Endothelial cell of umbilical vein (primary cell): ENCODE measurements around the gene QPCT. TPM values are rescaled to one million over a fixed set of nuclear protein-coding genes. Genes with fewer than 3 reads are reported as not detected.

Experiments used
- BruUV-seq: library from RNA; stranded (reverse); fragments of 400-500 nt; replicated peaks from 2 replicates; lab custom pipeline; 2021; lab: Mats Ljungman, UMichigan
- CTCF ChIA-PET: fragments of 300-600, 350-600 bp; sonication (Branson Sonifier 250); formaldehyde crosslinking; loops from one replicate; lab custom pipeline; 2021; ENCODE audit warnings: antibody characterized with exemption, inconsistent platforms; lab: Charles Lee
- POLR2A ChIA-PET: fragments of 300-600, 350-600 bp; sonication (Branson Sonifier 250); formaldehyde crosslinking; loops from one replicate; lab custom pipeline; 2021; ENCODE audit warnings: antibody characterized with exemption, inconsistent platforms; lab: Charles Lee
- DNase-seq: peaks from one replicate; pipeline ENCODE4 v3.0.0-alpha.2; 2011; ENCODE audit warnings: low read depth, low spot score
- FAIRE-seq: peaks from 2 replicates; lab custom pipeline; 2011; peaks lifted over from hg19 to GRCh38; lab: Jason Lieb, UNC
- H2AFZ ChIP-seq: 2 replicates; pipeline ENCODE4 v1.6.0; 2012; ENCODE audit warnings: low read depth, low read length, control low read depth, inconsistent platforms
- H3K27ac ChIP-seq: 2 replicates; pipeline ENCODE4 v1.5.1; 2011; ENCODE audit warnings: low read depth, mild to moderate bottlenecking, control low read depth, low read length, moderate library complexity; ENCODE audit not compliant: insufficient read depth
- H3K27me3 ChIP-seq, 2 experiments: 2 replicates each; pipeline versions ENCODE4 v1.6.0 to v1.6.1; 2011; ENCODE audit warnings: low read length in 2 of 2, mixed read lengths in 1 of 2; ENCODE audit not compliant: control insufficient read depth in 2 of 2, insufficient read depth in 2 of 2
- H3K36me3 ChIP-seq, 2 experiments: 2 replicates in 1 of 2; 3 replicates in 1 of 2; pipeline ENCODE4 v1.5.1; 2011; ENCODE audit warnings: low read length in 2 of 2, mild to moderate bottlenecking in 1 of 2, moderate library complexity in 1 of 2; ENCODE audit not compliant: control insufficient read depth in 2 of 2, insufficient read depth in 2 of 2; ENCODE audit errors: extremely low read depth in 1 of 2
- H3K4me1 ChIP-seq: 3 replicates; pipeline ENCODE4 v1.5.1; 2011; ENCODE audit warnings: mild to moderate bottlenecking, low read length; ENCODE audit not compliant: control insufficient read depth, insufficient read depth; ENCODE audit errors: extremely low read depth
- H3K4me2 ChIP-seq: 2 replicates; pipeline ENCODE4 v1.6.1; 2011; ENCODE audit warnings: low read length, control low read depth, mixed read lengths; ENCODE audit not compliant: insufficient read depth
- H3K4me3 ChIP-seq, 3 experiments: fragments of 200-600 bp in 1 of 3; sonication (generic), shearing (Covaris generic) in 1 of 3; replicated peaks in 1 of 3; 2 replicates each; pipeline ENCODE4 v1.5.1; 2011 to 2016; ENCODE audit warnings: control low read depth in 3 of 3, low read length in 3 of 3, mild to moderate bottlenecking in 2 of 3, inconsistent platforms in 1 of 3, low read depth in 1 of 3, moderate library complexity in 1 of 3; ENCODE audit not compliant: insufficient read depth in 1 of 3
- H3K79me2 ChIP-seq: 2 replicates; pipeline ENCODE4 v1.6.0; 2012; ENCODE audit warnings: low read length, inconsistent platforms; ENCODE audit not compliant: control insufficient read depth, insufficient read depth
- H3K9ac ChIP-seq: replicated peaks from 2 replicates; pipeline ENCODE3; 2011; ENCODE audit warnings: low read length, control low read depth; ENCODE audit not compliant: insufficient read depth; ENCODE audit errors: extremely low read depth
- H3K9me1 ChIP-seq: replicated peaks from 3 replicates; pipeline ENCODE4 v1.6.0; 2011; ENCODE audit warnings: mild to moderate bottlenecking, low read length; ENCODE audit not compliant: control insufficient read depth, insufficient read depth; ENCODE audit errors: extremely low read depth
- H3K9me3 ChIP-seq: replicated peaks from 2 replicates; pipeline ENCODE4 v1.5.1; 2012; ENCODE audit warnings: low read length, inconsistent platforms; ENCODE audit not compliant: control insufficient read depth, insufficient read depth
- H4K20me1 ChIP-seq: replicated peaks from 2 replicates; pipeline ENCODE3; 2011; ENCODE audit warnings: mild to moderate bottlenecking, low read length; ENCODE audit not compliant: control insufficient read depth, insufficient read depth; ENCODE audit errors: extremely low read depth
- EZH2 ChIP-seq: IDR thresholded peaks from 2 replicates; pipeline ENCODE4 v1.6.1; 2012; ENCODE audit warnings: borderline replicate concordance, low read depth, mild to moderate bottlenecking, moderate library complexity, low read length, inconsistent platforms; ENCODE audit not compliant: severe bottlenecking
- FOS ChIP-seq: IDR thresholded peaks from 2 replicates; pipeline ENCODE4 v1.6.1; 2011; ENCODE audit warnings: mild to moderate bottlenecking, low read length, moderate library complexity, borderline replicate concordance; ENCODE audit not compliant: insufficient read depth
- GATA2 ChIP-seq: IDR thresholded peaks from 2 replicates; pipeline ENCODE4 v1.7.0; 2011; ENCODE audit warnings: low read depth, mild to moderate bottlenecking, moderate library complexity, mixed read lengths, low read length; ENCODE audit not compliant: insufficient read length, insufficient read depth
- JUN ChIP-seq: IDR thresholded peaks from 2 replicates; pipeline ENCODE4 v1.6.1; 2011; ENCODE audit warnings: borderline replicate concordance, low read depth; ENCODE audit not compliant: insufficient read length, insufficient read depth
- MAX ChIP-seq: IDR thresholded peaks from 2 replicates; pipeline ENCODE4 v1.6.1; 2011; ENCODE audit not compliant: insufficient read depth, insufficient read length
- POLR2A ChIP-seq: IDR thresholded peaks from 2 replicates; pipeline ENCODE4 v1.6.1; 2012; ENCODE audit warnings: low read depth, mild to moderate bottlenecking, control low read depth, low read length
- dilution Hi-C: fragments of 300-500 bp; cut with MboI; formaldehyde crosslinking; loops from one replicate; pipeline ENCODE4 v1.15.0; 2019; ENCODE audit warnings: low sequenced_read_pairs; ENCODE audit not compliant: extremely low pct_ligation_motif_present
- intact Hi-C: fragments of 100-400 bp; cut with micrococcal nuclease; formaldehyde crosslinking; loops from one replicate; pipeline ENCODE4 v1.10.0; 2022
- polyA plus RNA-seq, 4 experiments: library from polyadenylated mRNA; depleted of rRNA in 3 of 4; stranded (reverse) in 3 of 4; unstranded in 1 of 4; fragments of >200 nt; gene quantifications; 2 replicates each; pipeline versions ENCODE4 v1.2.1 to v1.2.3, GENCODE V29; 2011 to 2012; ENCODE audit warnings: missing spikeins in 1 of 4
- total RNA-seq: library from RNA; stranded (reverse); gene quantifications from 2 replicates; pipeline ENCODE4 v1.2.3, GENCODE V29; 2021
- TF ChIP-seq, protein P1 (sequence below), 2 donors: IDR thresholded peaks; 1 replicate in 1 of 2; 2 replicates in 1 of 2; pipeline ENCODE4 v1.5.1; 2011; ENCODE audit warnings: low read length in 2 of 2, mild to moderate bottlenecking in 2 of 2, moderate library complexity in 2 of 2, control low read depth in 1 of 2, inconsistent platforms in 1 of 2, low read depth in 1 of 2; ENCODE audit not compliant: insufficient read depth in 1 of 2; ENCODE audit errors: extremely low read depth in 1 of 2

QPCT gene
- total and polyA plus RNA-seq, 2 donors (not counting 3 experiments of a cell fraction or from before 2014, with no cell fraction given) = 12.8 to 17.2 TPM

DNA sequence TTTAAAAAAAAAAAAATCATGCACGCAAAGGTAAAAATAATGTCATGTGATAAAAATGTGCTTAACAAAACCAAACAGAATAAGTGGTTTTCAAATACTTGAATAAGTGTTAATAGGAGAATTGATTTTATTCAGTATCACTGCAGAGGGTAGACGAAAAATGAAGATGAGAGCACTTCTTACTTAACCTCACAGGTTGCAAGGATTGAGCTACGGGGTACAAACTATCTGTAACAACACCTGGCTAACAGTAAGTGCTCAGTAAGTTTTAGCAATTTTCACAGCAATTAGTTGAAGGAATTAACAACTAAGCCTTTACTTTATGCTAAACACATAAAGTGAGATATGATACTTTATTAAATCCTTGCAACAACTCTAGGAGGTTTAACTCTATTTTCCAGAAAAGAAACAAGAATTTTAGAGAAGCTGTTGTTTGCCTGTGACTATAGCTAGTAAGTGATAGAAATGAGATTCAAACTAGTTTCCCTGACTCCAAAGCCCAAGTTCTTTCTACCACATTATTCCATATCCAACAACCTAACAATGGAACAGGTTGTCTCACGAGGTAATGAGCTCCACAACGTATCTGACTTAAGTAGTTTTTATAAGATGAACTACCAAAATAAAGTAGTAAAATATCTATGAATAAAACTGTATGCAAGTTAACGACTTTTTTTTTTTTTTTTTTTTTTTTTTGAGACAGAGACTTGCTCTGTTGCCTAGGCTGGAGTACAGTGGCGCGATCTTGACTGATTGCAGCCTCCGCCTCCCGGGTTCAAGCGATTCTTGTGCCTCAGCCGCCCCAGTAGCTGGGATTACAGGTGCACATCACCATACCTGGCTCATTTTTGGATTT, 24.4 kb upstream of the QPCT start:
- Histone ChIP-seq H3K9ac (no peak overlapping the region), H4K20me1 (peaks cover 10% of the 10 kb centered on the region), H3K9me3 (no peaks in the 10 kb centered on the region), H3K4me2 (no peak overlapping the region), H3K79me2 (peaks cover 89% of the 10 kb centered on the region), H2AFZ (no peak overlapping the region), H3K4me1 (peaks cover 21% of the 10 kb centered on the region), H3K36me3 (peaks cover 1 to 5% of the 10 kb centered on the region in 2 experiments), H3K9me1 (no peaks in the 10 kb centered on the region), H3K4me3 (no peak overlapping the region), H3K27ac (no peak overlapping the region), H3K27me3 (no peaks in the 10 kb centered on the region)
- intact Hi-C loops (loop anchor here (5.0 to 10.0 kb wide), 3 partner anchors 88 to 752 kb away; partner anchors contain the start of genes CEBPZ and NDUFAF7), dilution Hi-C loops (no loop called here)
- CTCF ChIA-PET = interaction anchor here (0.6 to 1.3 kb wide), 3 partner anchors 151 to 557 kb away, joined by 3 to 4 read pairs (median 3); no protein-coding TSS in a partner anchor
- DNase-seq = no peak
- no peak for TF ChIP-seq POLR2A
- TF ChIP-seq FOS = no peak
- TF ChIP-seq EZH2 = no peak
- TF ChIP-seq GATA2 = no peak
- POLR2A ChIA-PET = no interaction called here
- no peak for FAIRE-seq
- no TSS peak for BruUV-seq

GRCh38 chr2:37321029-37321682, 23.3 kb upstream of the QPCT start:
- FAIRE-seq = no peak
- dilution Hi-C loops = no loop called here
- no peak overlapping the region for H3K27ac ChIP-seq
- BruUV-seq = no TSS peak
- peaks cover under 1 to 5% of the 10 kb centered on the region in 2 experiments for H3K36me3 ChIP-seq
- peaks cover 78% of the 10 kb centered on the region for H3K79me2 ChIP-seq
- CTCF ChIA-PET = interaction anchor here (0.7 to 2.2 kb wide), 3 partner anchors 10 to 152 kb away, joined by 4 to 8 read pairs (median 6); no protein-coding TSS in a partner anchor
- H3K9ac ChIP-seq = no peak overlapping the region
- H3K4me2 ChIP-seq = peak overlapping the region; percentile 97
- no peak overlapping the region for H2AFZ ChIP-seq
- intact Hi-C loops = loop anchor here (5.0 to 10.0 kb wide), 3 partner anchors 89 to 751 kb away; partner anchors contain the start of genes CEBPZ and NDUFAF7
- no peak overlapping the region for H3K4me3 ChIP-seq
- POLR2A ChIA-PET = no interaction called here
- no peaks in the 10 kb centered on the region for H3K9me3 ChIP-seq
- no peaks in the 10 kb centered on the region for H3K27me3 ChIP-seq
- H3K4me1 ChIP-seq = peaks cover 27% of the 10 kb centered on the region
- no peak for DNase-seq
- peaks cover 10% of the 10 kb centered on the region for H4K20me1 ChIP-seq
- TF ChIP-seq, protein P1, sequence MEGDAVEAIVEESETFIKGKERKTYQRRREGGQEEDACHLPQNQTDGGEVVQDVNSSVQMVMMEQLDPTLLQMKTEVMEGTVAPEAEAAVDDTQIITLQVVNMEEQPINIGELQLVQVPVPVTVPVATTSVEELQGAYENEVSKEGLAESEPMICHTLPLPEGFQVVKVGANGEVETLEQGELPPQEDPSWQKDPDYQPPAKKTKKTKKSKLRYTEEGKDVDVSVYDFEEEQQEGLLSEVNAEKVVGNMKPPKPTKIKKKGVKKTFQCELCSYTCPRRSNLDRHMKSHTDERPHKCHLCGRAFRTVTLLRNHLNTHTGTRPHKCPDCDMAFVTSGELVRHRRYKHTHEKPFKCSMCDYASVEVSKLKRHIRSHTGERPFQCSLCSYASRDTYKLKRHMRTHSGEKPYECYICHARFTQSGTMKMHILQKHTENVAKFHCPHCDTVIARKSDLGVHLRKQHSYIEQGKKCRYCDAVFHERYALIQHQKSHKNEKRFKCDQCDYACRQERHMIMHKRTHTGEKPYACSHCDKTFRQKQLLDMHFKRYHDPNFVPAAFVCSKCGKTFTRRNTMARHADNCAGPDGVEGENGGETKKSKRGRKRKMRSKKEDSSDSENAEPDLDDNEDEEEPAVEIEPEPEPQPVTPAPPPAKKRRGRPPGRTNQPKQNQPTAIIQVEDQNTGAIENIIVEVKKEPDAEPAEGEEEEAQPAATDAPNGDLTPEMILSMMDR (IDR thresholded peaks at IDR 0.05; ENCODE audit: extremely low read depth in 1 of 2, insufficient read depth in 1 of 2, low read depth in 1 of 2, low read length in 2 of 2) = no peak
- TF ChIP-seq EZH2 (no peak), MAX (no peak), JUN (no peak), GATA2 (no peak)
- no peaks in the 10 kb centered on the region for H3K9me1 ChIP-seq
